ENCODE data around the gene SNPH. TPM values are rescaled to one million over a fixed set of nuclear protein-coding genes. Genes with fewer than 3 reads are reported as not detected.

Gene SNPH
- total RNA-seq, 4 donors from 2014 or later: 1.5 to 2.0 (median 1.7) TPM

DNA sequence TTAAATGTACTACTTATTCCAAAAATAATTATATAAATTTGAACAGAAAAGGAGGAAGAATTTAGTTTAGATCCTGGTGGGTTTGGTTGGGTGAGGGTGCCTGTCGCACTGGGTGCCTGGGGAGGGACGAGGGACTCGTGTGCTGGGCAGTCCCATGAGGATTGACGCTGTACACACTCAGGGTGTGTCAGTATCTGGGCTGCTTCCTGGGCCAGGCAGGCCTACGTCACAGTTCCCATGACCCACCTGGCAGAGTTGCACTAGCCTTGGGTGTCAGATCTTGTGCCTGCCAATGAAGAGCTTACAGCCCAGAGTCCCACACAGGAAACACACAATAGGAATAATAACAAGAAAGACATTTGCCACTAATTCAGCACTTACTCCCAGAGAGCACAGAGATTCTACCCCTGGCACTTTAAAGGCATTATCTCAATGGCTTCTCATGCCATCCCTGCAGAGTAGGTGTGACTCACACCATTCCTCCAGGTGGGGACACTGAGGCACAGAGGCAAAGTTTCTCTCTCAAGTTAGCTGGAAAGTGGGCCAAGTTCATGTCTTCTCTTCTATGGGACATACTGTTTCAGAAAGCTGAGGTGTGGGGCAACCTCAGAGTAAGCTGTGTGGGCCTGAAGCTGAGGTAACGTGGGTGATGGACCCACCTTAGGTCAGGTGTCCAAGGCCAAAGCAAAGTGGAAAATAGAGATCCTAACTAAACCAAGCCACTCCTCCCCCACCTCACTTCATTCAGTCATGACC is 64.2 kb downstream of the SNPH start:
- no peak for TF ChIP-seq CTCF (IDR thresholded peaks at IDR 0.05; ENCODE audit: low read depth)

DNA sequence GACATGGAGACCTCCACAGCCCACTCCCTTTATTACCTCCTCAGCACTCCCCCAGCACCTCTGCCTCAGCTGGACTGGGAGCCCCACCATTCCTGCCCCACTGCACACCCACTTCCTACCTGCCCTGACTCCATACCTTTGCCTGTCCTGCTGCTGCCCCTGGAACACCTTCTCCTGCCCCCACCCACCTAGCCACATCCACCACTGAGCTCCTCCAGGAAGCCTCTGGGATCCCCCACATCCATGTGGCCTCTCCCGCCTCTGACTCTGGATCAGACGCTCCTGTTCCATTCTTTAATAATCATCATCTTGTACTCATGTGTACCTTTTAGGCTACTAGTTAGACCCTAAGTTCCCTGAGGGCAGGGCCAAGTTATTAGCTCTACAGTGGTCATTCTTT is 65.0 kb downstream of the SNPH start:
- TF ChIP-seq CTCF (IDR thresholded peaks at IDR 0.05; ENCODE audit: low read depth): no peak

GRCh38 chr20:1331801-1332453 is 65.8 kb downstream of the SNPH start:
- TF ChIP-seq CTCF (IDR thresholded peaks at IDR 0.05; ENCODE audit: low read depth): no peak

- TF ChIP-seq CTCF (IDR thresholded peaks at IDR 0.05; ENCODE audit: low read depth): no peak
Observed at GRCh38 chr20:1332749-1333300, 66.7 kb downstream of the SNPH start.

DNA sequence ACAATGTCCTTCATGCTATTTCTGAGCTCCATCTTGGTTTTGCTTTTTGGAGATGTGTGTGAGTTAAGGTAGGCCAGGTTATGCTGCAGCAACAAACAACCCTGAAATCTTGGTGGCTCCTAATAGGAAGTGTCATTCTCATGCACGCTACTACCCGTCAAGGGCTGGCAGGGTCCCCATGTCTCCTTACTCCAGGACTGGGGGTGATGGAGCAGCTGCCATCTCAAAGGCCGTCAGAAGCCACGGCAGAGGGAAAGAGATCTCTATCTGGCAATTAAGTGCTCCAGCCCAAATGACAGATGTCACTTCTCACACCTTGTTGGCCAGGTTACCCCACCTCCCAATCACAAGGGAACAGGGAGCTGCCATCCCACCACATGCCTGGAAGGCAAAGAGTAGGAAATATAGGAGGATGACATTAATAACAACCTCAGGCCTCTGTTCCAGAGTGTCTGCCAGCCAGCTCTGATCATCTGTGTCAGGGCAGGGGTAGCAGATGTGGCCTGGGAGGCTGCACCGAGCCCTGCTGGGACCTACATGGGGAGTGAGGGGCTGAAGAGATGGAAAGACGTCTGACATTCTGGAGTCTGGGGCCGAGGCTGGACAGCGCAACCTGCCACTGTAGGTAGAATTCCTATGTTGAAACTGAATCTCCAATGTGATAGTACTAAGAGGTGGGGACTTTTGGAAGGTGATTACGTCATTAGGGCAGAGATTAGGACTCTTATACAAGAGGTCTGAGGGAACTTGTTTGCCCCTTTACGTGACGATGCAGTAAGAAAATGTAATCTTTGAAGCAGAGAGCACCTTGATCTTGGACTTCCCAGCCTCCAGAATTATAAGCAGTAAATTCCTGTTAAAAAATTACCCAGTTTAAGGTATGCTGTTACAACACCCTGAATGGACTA is 67.6 kb downstream of the SNPH start:
- TF ChIP-seq CTCF (IDR thresholded peaks at IDR 0.05; ENCODE audit: low read depth): no peak

GRCh38 chr20:1334370-1334731 is 68.3 kb downstream of the SNPH start:
- TF ChIP-seq CTCF (IDR thresholded peaks at IDR 0.05; ENCODE audit: low read depth): no peak

All from subcutaneous adipose tissue (tissue), 4 donors.